IPS-20b (cell line): ENCODE measurements around the gene PPIG.
"Not testable (repeated sequence)": the region's sequence is repeated elsewhere in the genome, so short reads cannot be mapped to it uniquely, and the experiment has no call there.

Source experiments
- H3K27ac ChIP-seq: one replicate; pipeline ENCODE4 v1.5.1; 2013; ENCODE audit warnings: low read length
- H3K27me3 ChIP-seq: 2 replicates; pipeline ENCODE4 v1.6.1; 2013; ENCODE audit warnings: mild to moderate bottlenecking, low read length, inconsistent platforms; ENCODE audit not compliant: insufficient read depth
- H3K36me3 ChIP-seq: 2 replicates; pipeline ENCODE4 v1.6.1; 2013; ENCODE audit warnings: low read depth, mild to moderate bottlenecking, inconsistent platforms, low read length, moderate library complexity; ENCODE audit not compliant: insufficient read depth
- H3K4me1 ChIP-seq: 2 replicates; pipeline ENCODE4 v1.6.1; 2013; ENCODE audit warnings: mild to moderate bottlenecking, control low read depth, inconsistent platforms, low read length, moderate library complexity; ENCODE audit not compliant: insufficient read depth
- H3K4me3 ChIP-seq: 2 replicates; pipeline ENCODE4 v1.5.1; 2013; ENCODE audit warnings: mild to moderate bottlenecking, low read length, inconsistent platforms
- H3K9ac ChIP-seq: 2 replicates; pipeline ENCODE4 v1.6.1; 2013; ENCODE audit warnings: low read depth, mild to moderate bottlenecking, inconsistent platforms, low read length, moderate library complexity
- H3K9me3 ChIP-seq: 2 replicates; pipeline ENCODE4 v1.6.1; 2013; ENCODE audit warnings: mild to moderate bottlenecking, low read depth, low read length, inconsistent platforms; ENCODE audit not compliant: insufficient read depth

PPIG gene

GRCh38 chr2:169684135-169684565 lies 100.0 kb downstream of the PPIG start:
- Histone ChIP-seq H3K27me3 (no peaks in the 10 kb centered on the region), H3K36me3 (no peaks in the 10 kb centered on the region), H3K9me3 (no peaks in the 10 kb centered on the region; the same call in none of the 2 replicates), H3K4me1 (no peaks in the 10 kb centered on the region), H3K4me3 (no peak overlapping the region), H3K9ac (no peak overlapping the region), H3K27ac (no peak overlapping the region)

GRCh38 chr2:169684712-169685111 lies 100.6 kb downstream of the PPIG start:
- H3K36me3 ChIP-seq, H3K27me3 ChIP-seq, H3K9ac ChIP-seq, H3K4me3 ChIP-seq, H3K9me3 ChIP-seq, H3K27ac ChIP-seq, H3K4me1 ChIP-seq: not testable (repeated sequence)

DNA sequence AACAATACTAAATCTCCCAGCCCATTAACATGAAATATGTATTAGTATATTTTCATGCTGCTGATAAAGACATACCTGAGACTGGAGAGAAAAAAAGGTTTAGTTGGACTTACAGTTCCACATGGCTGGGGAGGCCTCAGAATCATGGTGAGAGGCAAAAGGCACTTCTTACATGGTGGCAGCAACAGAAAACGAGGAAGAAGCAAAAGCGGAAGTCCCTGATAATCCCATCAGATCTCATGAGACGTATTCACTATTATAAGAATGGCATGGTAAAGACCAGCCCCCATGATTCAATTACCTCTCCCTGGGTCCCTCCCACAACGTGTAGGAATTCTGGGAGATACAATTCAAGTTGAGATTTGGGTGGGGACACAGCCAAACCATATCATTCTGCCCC lies 102.7 kb downstream of the PPIG start:
- H3K27ac ChIP-seq, H3K4me1 ChIP-seq, H3K36me3 ChIP-seq, H3K9ac ChIP-seq, H3K9me3 ChIP-seq, H3K4me3 ChIP-seq, H3K27me3 ChIP-seq: not testable (repeated sequence)

DNA sequence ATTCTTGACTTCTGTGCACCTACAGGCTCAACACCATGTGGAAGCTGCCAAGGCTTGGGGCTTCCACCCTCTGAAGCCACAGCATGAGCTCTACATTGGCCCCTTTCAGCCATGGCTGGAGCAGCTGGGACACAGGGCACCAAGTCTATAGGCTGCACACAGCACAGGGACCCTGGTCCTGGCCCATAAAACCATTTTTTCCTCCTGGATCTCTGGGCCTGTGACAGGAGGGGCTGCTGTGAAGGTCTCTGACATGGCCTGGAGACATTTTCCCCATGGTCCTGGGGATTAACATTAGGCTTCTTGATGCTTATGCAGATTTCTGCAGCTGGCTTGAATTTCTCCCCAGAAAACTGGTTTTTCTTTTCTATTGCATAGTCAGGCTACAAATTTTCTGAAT lies 103.8 kb downstream of the PPIG start:
- not testable (repeated sequence) for H3K4me3 ChIP-seq, H3K4me1 ChIP-seq, H3K27me3 ChIP-seq, H3K27ac ChIP-seq, H3K36me3 ChIP-seq, H3K9me3 ChIP-seq, H3K9ac ChIP-seq

- Histone ChIP-seq H3K4me3 (no peak overlapping the region), H3K27me3 (no peaks in the 10 kb centered on the region), H3K9me3 (no peaks in the 10 kb centered on the region; the same call in none of the 2 replicates), H3K36me3 (no peaks in the 10 kb centered on the region; the same call in 1 of the 2 replicates), H3K4me1 (no peaks in the 10 kb centered on the region), H3K27ac (no peak overlapping the region), H3K9ac (no peak overlapping the region)
Observed at GRCh38 chr2:169690958-169691357, 106.8 kb downstream of the PPIG start.
